Keratinocyte (primary cell): ENCODE measurements around the gene LMO7. TPM values are rescaled to one million over a fixed set of nuclear protein-coding genes. Genes with fewer than 3 reads are reported as not detected.
A peak's percentile ranks its signal among the peaks of the same experiment; 100 is the strongest.

Source experiments
- DNase-seq: peaks from one replicate; pipeline ENCODE4 v3.0.0-alpha.2; 2011; ENCODE audit warnings: low read depth, missing footprints, low spot score
- FAIRE-seq: peaks from 2 replicates; lab custom pipeline; 2011; peaks lifted over from hg19 to GRCh38; lab: Jason Lieb, UNC
- H2AFZ ChIP-seq: 2 replicates; pipeline ENCODE4 v1.6.0; 2012; ENCODE audit warnings: low read length, control low read depth, inconsistent platforms; ENCODE audit not compliant: control insufficient read depth
- H3K27ac ChIP-seq: 2 replicates; pipeline ENCODE4 v1.5.1; 2011; ENCODE audit warnings: low read length; ENCODE audit not compliant: control insufficient read depth, insufficient read depth
- H3K27me3 ChIP-seq: 3 replicates; pipeline ENCODE4 v1.6.0; 2011; ENCODE audit warnings: low read length; ENCODE audit not compliant: control insufficient read depth, insufficient read depth; ENCODE audit errors: extremely low read depth
- H3K36me3 ChIP-seq, 2 experiments: 2 replicates in 1 of 2; 3 replicates in 1 of 2; pipeline ENCODE4 v1.5.1; 2011; ENCODE audit warnings: low read length in 2 of 2, mild to moderate bottlenecking in 1 of 2; ENCODE audit not compliant: control insufficient read depth in 2 of 2, insufficient read depth in 2 of 2; ENCODE audit errors: extremely low read depth in 1 of 2
- H3K4me1 ChIP-seq: 3 replicates; pipeline ENCODE4 v1.5.1; 2011; ENCODE audit warnings: low read length; ENCODE audit not compliant: control insufficient read depth, insufficient read depth; ENCODE audit errors: extremely low read depth
- H3K4me2 ChIP-seq: 3 replicates; pipeline ENCODE4 v1.6.0; 2011; ENCODE audit warnings: low read depth, low read length; ENCODE audit not compliant: control insufficient read depth, insufficient read depth; ENCODE audit errors: extremely low read depth
- H3K4me3 ChIP-seq, 3 experiments: fragments of 200-600 bp in 1 of 3; sonication (generic) in 1 of 3; 2 replicates in 2 of 3; 3 replicates in 1 of 3; pipeline ENCODE4 v1.5.1; 2011 to 2016; ENCODE audit warnings: low read length in 3 of 3, mild to moderate bottlenecking in 3 of 3, control low read depth in 2 of 3, inconsistent platforms in 1 of 3, low read depth in 1 of 3, mixed read lengths in 1 of 3, mixed run types in 1 of 3, moderate library complexity in 1 of 3; ENCODE audit not compliant: control insufficient read depth in 2 of 3, insufficient read depth in 2 of 3; ENCODE audit errors: extremely low read depth in 1 of 3
- H3K79me2 ChIP-seq: 2 replicates; pipeline ENCODE4 v1.6.0; 2012; ENCODE audit warnings: low read length; ENCODE audit not compliant: control insufficient read depth, insufficient read depth
- H3K9ac ChIP-seq: 3 replicates; pipeline ENCODE4 v1.6.0; 2011; ENCODE audit warnings: low read length; ENCODE audit not compliant: control insufficient read depth, insufficient read depth; ENCODE audit errors: extremely low read depth
- H3K9me1 ChIP-seq: 3 replicates; pipeline ENCODE4 v1.6.0; 2011; ENCODE audit warnings: low read length; ENCODE audit not compliant: control insufficient read depth, insufficient read depth; ENCODE audit errors: extremely low read depth
- H3K9me3 ChIP-seq: 2 replicates; pipeline ENCODE4 v1.5.1; 2012; ENCODE audit warnings: low read depth, low read length; ENCODE audit not compliant: control insufficient read depth
- H4K20me1 ChIP-seq: 3 replicates; pipeline ENCODE4 v1.6.0; 2011; ENCODE audit warnings: low read length; ENCODE audit not compliant: control insufficient read depth, insufficient read depth; ENCODE audit errors: extremely low read depth
- CTCF ChIP-seq, 3 experiments: IDR thresholded peaks in 1 of 3; conservative IDR thresholded peaks in 1 of 3; optimal IDR thresholded peaks in 1 of 3; 2 replicates in 2 of 3; 3 replicates in 1 of 3; pipeline versions ENCODE3 to v1.5.1; 2011; ENCODE audit warnings: low read length in 3 of 3, mild to moderate bottlenecking in 3 of 3, moderate library complexity in 2 of 3, control low read depth in 1 of 3, inconsistent platforms in 1 of 3; ENCODE audit not compliant: insufficient read depth in 2 of 3; ENCODE audit errors: extremely low read depth in 1 of 3
- EZH2 ChIP-seq: IDR thresholded peaks from one replicate; pipeline ENCODE4 v1.6.1; 2012; ENCODE audit warnings: inconsistent platforms, mild to moderate bottlenecking, low read length, moderate library complexity
- dilution Hi-C: fragments of 300-500 bp; cut with MboI; formaldehyde crosslinking; loops from one replicate; pipeline ENCODE4 v1.7.0; 2020; ENCODE audit warnings: low sequenced_read_pairs; ENCODE audit not compliant: extremely low pct_ligation_motif_present
- polyA plus RNA-seq, 5 experiments: library from polyadenylated mRNA; depleted of rRNA in 3 of 5; stranded (reverse) in 3 of 5; stranded (forward) in 1 of 5; unstranded in 1 of 5; fragments of >200 nt; gene quantifications; 1 replicate in 1 of 5; 2 replicates in 3 of 5; 3 replicates in 1 of 5; pipeline versions ENCODE4 v1.2.1 to v1.2.3, GENCODE V29; 2011 to 2012; ENCODE audit warnings: missing spikeins in 2 of 5, low read depth in 1 of 5, low replicate concordance in 1 of 5

The LMO7 gene
- polyA plus RNA-seq, 1 donor (not counting 4 experiments of a cell fraction or from before 2014, with no cell fraction given), result 8.9 TPM

- peak overlapping the region; percentile 38 for H2AFZ ChIP-seq
- H3K4me2 ChIP-seq, result no peak overlapping the region
- no peak overlapping the region for H3K9ac ChIP-seq
- dilution Hi-C loops, result loop anchor here (25.0 kb wide), 1 partner anchor 585 kb away; no protein-coding TSS in a partner anchor
- no peak overlapping the region for H3K27ac ChIP-seq
- no peaks in the 10 kb centered on the region for H3K9me3 ChIP-seq
- H3K27me3 ChIP-seq, result no peaks in the 10 kb centered on the region
- no peaks in the 10 kb centered on the region for H3K79me2 ChIP-seq
- H4K20me1 ChIP-seq, result no peaks in the 10 kb centered on the region
- FAIRE-seq (no peak), DNase-seq (no peak)
- no peak overlapping the region for H3K4me3 ChIP-seq
- H3K9me1 ChIP-seq, result no peaks in the 10 kb centered on the region
- no peaks in the 10 kb centered on the region for H3K4me1 ChIP-seq
- no peaks in the 10 kb centered on the region for H3K36me3 ChIP-seq
- TF ChIP-seq CTCF (optimal IDR thresholded peaks at IDR 0.05 in 1 of 3, IDR thresholded peaks at IDR 0.05 in 1 of 3, conservative IDR thresholded peaks at IDR 0.05 in 1 of 3; ENCODE audit: extremely low read depth in 1 of 3, insufficient read depth in 2 of 3, low read length in 3 of 3) (no peak), EZH2 (no peak)
Measured at GRCh38 chr13:75877071-75877470, 240.9 kb downstream of the LMO7 start.

- Histone ChIP-seq H3K27ac (no peak overlapping the region), H3K36me3 (no peaks in the 10 kb centered on the region), H3K9me1 (no peaks in the 10 kb centered on the region), H3K4me3 (no peak overlapping the region), H3K27me3 (no peaks in the 10 kb centered on the region), H3K79me2 (no peaks in the 10 kb centered on the region), H2AFZ (no peak overlapping the region), H3K9me3 (no peaks in the 10 kb centered on the region), H4K20me1 (no peaks in the 10 kb centered on the region), H3K4me1 (no peaks in the 10 kb centered on the region), H3K4me2 (no peak overlapping the region), H3K9ac (no peak overlapping the region)
- DNase-seq, result no peak
- no peak for FAIRE-seq
- dilution Hi-C loops, result loop anchor here (25.0 kb wide), 1 partner anchor 583 kb away; no protein-coding TSS in a partner anchor
- no peak for TF ChIP-seq CTCF (optimal IDR thresholded peaks at IDR 0.05 in 1 of 3, IDR thresholded peaks at IDR 0.05 in 1 of 3, conservative IDR thresholded peaks at IDR 0.05 in 1 of 3; ENCODE audit: extremely low read depth in 1 of 3, insufficient read depth in 2 of 3, low read length in 3 of 3)
- TF ChIP-seq EZH2, result no peak
Measured at GRCh38 chr13:75879656-75880055, 243.5 kb downstream of the LMO7 start.
